Activated naive CD4-positive, alpha-beta T cell treated with anti-CD3 and anti-CD28 coated beads for 36 hours (primary cell): ENCODE measurements around the gene CLEC1A. TPM values are rescaled to one million over a fixed set of nuclear protein-coding genes. Genes with fewer than 3 reads are reported as not detected.

Experiments used
- CTCF ChIA-PET: fragments of 350-600 bp; sonication (Branson Sonifier 250); formaldehyde crosslinking; loops from one replicate; lab custom pipeline; 2021; ENCODE audit warnings: antibody characterized with exemption; lab: Charles Lee
- DNase-seq: peaks from one replicate; pipeline ENCODE4 v3.0.0-alpha.2; 2020
- H3K27ac Mint-ChIP-seq: one replicate; pipeline ENCODE4 v1.8.0; 2021; ENCODE audit warnings: mild to moderate bottlenecking, mixed read lengths
- H3K27me3 Mint-ChIP-seq: one replicate; pipeline ENCODE4 v1.8.0; 2021; ENCODE audit warnings: low read depth, mixed read lengths
- H3K36me3 Mint-ChIP-seq: one replicate; pipeline ENCODE4 v1.8.0; 2021; ENCODE audit warnings: low read depth, mixed read lengths
- H3K4me1 Mint-ChIP-seq: one replicate; pipeline ENCODE4 v1.8.0; 2021; ENCODE audit warnings: low read depth, mixed read lengths
- H3K4me3 Mint-ChIP-seq: one replicate; pipeline ENCODE4 v1.8.0; 2021; ENCODE audit warnings: mild to moderate bottlenecking, moderate library complexity, mixed read lengths
- H3K9me3 Mint-ChIP-seq: one replicate; pipeline ENCODE4 v1.8.0; 2021; ENCODE audit warnings: mixed read lengths
- intact Hi-C: fragments of 100-400 bp; cut with micrococcal nuclease; formaldehyde crosslinking; loops from one replicate; pipeline ENCODE4 v1.15.1; 2023
- total RNA-seq, 2 experiments: library from RNA; stranded (reverse); gene quantifications; one replicate each; pipeline ENCODE4 v1.2.3, GENCODE V29; 2021

CLEC1A gene
- total RNA-seq = not detected

- Mint-ChIP-seq H3K27me3 (peaks cover 3% of the 10 kb centered on the region), H3K36me3 (no peaks in the 10 kb centered on the region), H3K9me3 (no peaks in the 10 kb centered on the region), H3K27ac (no peak within 1 kb of the TSS), H3K4me1 (no peaks in the 10 kb centered on the region), H3K4me3 (no peak within 1 kb of the TSS)
- DNase-seq = no peak
- CTCF ChIA-PET = interaction anchor here (1.0 kb wide), 1 partner anchor 41 kb away, joined by 4 read pairs; no protein-coding TSS in a partner anchor
- intact Hi-C loops = no loop called here
Measured at GRCh38 chr12:10098791-10099190, at the start of gene CLEC1A. CLEC1A (minus strand) TSS chr12:10098985; CDS start chr12:10098922, 63 bp downstream.

- intact Hi-C loops = loop anchor here (1.0 to 10.0 kb wide), 2 partner anchors 18 to 513 kb away; partner anchors contain the start of gene CLEC7A
- no peak for DNase-seq
- CTCF ChIA-PET = interaction anchor here (1.2 kb wide), 1 partner anchor 208 kb away, joined by 3 read pairs; no protein-coding TSS in a partner anchor
- Mint-ChIP-seq H3K27ac (no peak overlapping the region), H3K36me3 (no peaks in the 10 kb centered on the region), H3K9me3 (no peaks in the 10 kb centered on the region), H3K4me1 (peaks cover 10% of the 10 kb centered on the region), H3K27me3 (peaks cover 8% of the 10 kb centered on the region), H3K4me3 (no peak overlapping the region)
Measured at GRCh38 chr12:10147714-10148403, 49.1 kb upstream of the CLEC1A start.

- Mint-ChIP-seq H3K4me1 (peaks cover 8% of the 10 kb centered on the region), H3K27ac (no peak overlapping the region), H3K4me3 (no peak overlapping the region), H3K27me3 (peaks cover 2% of the 10 kb centered on the region), H3K9me3 (no peaks in the 10 kb centered on the region), H3K36me3 (no peaks in the 10 kb centered on the region)
- no peak for DNase-seq
- intact Hi-C loops = loop anchor here (10.0 kb wide), 1 partner anchor 508 kb away; no protein-coding TSS in a partner anchor
- CTCF ChIA-PET = interaction anchor here (0.7 to 1.5 kb wide), 7 partner anchors 10 to 807 kb away, joined by 3 to 7 read pairs (median 4); no protein-coding TSS in a partner anchor
Measured at GRCh38 chr12:10142976-10143589, 44.3 kb upstream of the CLEC1A start.

- intact Hi-C loops = loop anchor here (1.0 to 10.0 kb wide), 7 partner anchors 107 to 505 kb away; partner anchors contain the start of gene CLEC12B
- DNase-seq = peak; percentile 73
- no peaks in the 10 kb centered on the region for H3K9me3 Mint-ChIP-seq
- no peak overlapping the region for H3K27ac Mint-ChIP-seq
- H3K27me3 Mint-ChIP-seq = peaks cover 2% of the 10 kb centered on the region
- H3K4me1 Mint-ChIP-seq = peaks cover 2% of the 10 kb centered on the region
- no peak overlapping the region for H3K4me3 Mint-ChIP-seq
- CTCF ChIA-PET = interaction anchor here (0.7 to 3.3 kb wide), 27 partner anchors 10 to 397 kb away, joined by 3 to 21 read pairs (median 4); partner anchors contain the start of genes CLEC12B, CLEC1A, CLEC7A and CLEC9A
- no peaks in the 10 kb centered on the region for H3K36me3 Mint-ChIP-seq
Measured at GRCh38 chr12:10140001-10140400, 41.2 kb upstream of the CLEC1A start.

- no peak overlapping the region for H3K4me3 Mint-ChIP-seq
Measured at GRCh38 chr12:10136637-10137205, 37.9 kb upstream of the CLEC1A start.

GRCh38 chr12:10135126-10135525, 36.3 kb upstream of the CLEC1A start:
- no peak overlapping the region for H3K4me3 Mint-ChIP-seq
- DNase-seq = no peak
- H3K27ac Mint-ChIP-seq = no peak overlapping the region
- H3K36me3 Mint-ChIP-seq = no peaks in the 10 kb centered on the region
- intact Hi-C loops = no loop called here
- H3K27me3 Mint-ChIP-seq = peaks cover 2% of the 10 kb centered on the region
- CTCF ChIA-PET = interaction anchor here (0.6 to 1.5 kb wide), 4 partner anchors 18 to 195 kb away, joined by 3 to 5 read pairs (median 4); no protein-coding TSS in a partner anchor
- H3K9me3 Mint-ChIP-seq = no peaks in the 10 kb centered on the region
- peaks cover 10% of the 10 kb centered on the region for H3K4me1 Mint-ChIP-seq

More at GRCh38 chr12:10136637-10137205, 37.9 kb upstream of the CLEC1A start:
- DNase-seq = no peak
- Mint-ChIP-seq H3K4me1 (peaks cover 2% of the 10 kb centered on the region), H3K9me3 (no peaks in the 10 kb centered on the region), H3K36me3 (no peaks in the 10 kb centered on the region), H3K27ac (no peak overlapping the region), H3K27me3 (peaks cover 2% of the 10 kb centered on the region)
- intact Hi-C loops = no loop called here
- CTCF ChIA-PET = interaction anchor here (1.0 to 1.5 kb wide), 5 partner anchors 9 to 196 kb away, joined by 3 to 7 read pairs (median 3); partner anchors contain the start of gene CLEC12B

GRCh38 chr12:10132850-10133370, 34.1 kb upstream of the CLEC1A start:
- no peak for DNase-seq
- CTCF ChIA-PET = interaction anchor here (0.8 kb wide), 1 partner anchor 20 kb away, joined by 3 read pairs; no protein-coding TSS in a partner anchor
- H3K27ac Mint-ChIP-seq = no peak overlapping the region
- intact Hi-C loops = no loop called here
- H3K9me3 Mint-ChIP-seq = no peaks in the 10 kb centered on the region
- H3K4me1 Mint-ChIP-seq = peaks cover 16% of the 10 kb centered on the region
- peaks cover 2% of the 10 kb centered on the region for H3K27me3 Mint-ChIP-seq
- no peaks in the 10 kb centered on the region for H3K36me3 Mint-ChIP-seq
- H3K4me3 Mint-ChIP-seq = no peak overlapping the region

- no peak overlapping the region for H3K27ac Mint-ChIP-seq
- H3K4me1 Mint-ChIP-seq = peaks cover 16% of the 10 kb centered on the region
- DNase-seq = no peak
- H3K4me3 Mint-ChIP-seq = no peak overlapping the region
- CTCF ChIA-PET = interaction anchor here (0.7 to 1.5 kb wide), 3 partner anchors 8 to 317 kb away, joined by 3 to 6 read pairs (median 5); no protein-coding TSS in a partner anchor
- no peaks in the 10 kb centered on the region for H3K9me3 Mint-ChIP-seq
- intact Hi-C loops = no loop called here
- peaks cover 6% of the 10 kb centered on the region for H3K27me3 Mint-ChIP-seq
- no peaks in the 10 kb centered on the region for H3K36me3 Mint-ChIP-seq
Measured at GRCh38 chr12:10131111-10131690, 32.4 kb upstream of the CLEC1A start.

- CTCF ChIA-PET = interaction anchor here (0.6 to 1.5 kb wide), 8 partner anchors 10 to 381 kb away, joined by 3 to 6 read pairs (median 4); no protein-coding TSS in a partner anchor
- Mint-ChIP-seq H3K4me1 (peaks cover 16% of the 10 kb centered on the region), H3K27me3 (peaks cover 8% of the 10 kb centered on the region), H3K9me3 (no peaks in the 10 kb centered on the region), H3K36me3 (no peaks in the 10 kb centered on the region), H3K27ac (no peak within 1 kb of the TSS), H3K4me3 (no peak within 1 kb of the TSS)
- no peak for DNase-seq
- intact Hi-C loops = loop anchor here (1.0 kb wide), 2 partner anchors 18 to 411 kb away; no protein-coding TSS in a partner anchor
Measured at GRCh38 chr12:10130042-10130441, 31.3 kb upstream of the CLEC1A start, which contains the start of gene CLEC7A. CLEC7A (minus strand) TSS chr12:10130199; CDS start chr12:10130082, 117 bp downstream.

GRCh38 chr12:10128687-10129086, 29.9 kb upstream of the CLEC1A start:
- no peak overlapping the region for H3K27ac Mint-ChIP-seq
- H3K27me3 Mint-ChIP-seq = peaks cover 8% of the 10 kb centered on the region
- no peaks in the 10 kb centered on the region for H3K36me3 Mint-ChIP-seq
- H3K9me3 Mint-ChIP-seq = no peaks in the 10 kb centered on the region
- CTCF ChIA-PET = interaction anchor here (2.0 kb wide), 1 partner anchor 24 kb away, joined by 4 read pairs; no protein-coding TSS in a partner anchor
- intact Hi-C loops = loop anchor here (5.0 kb wide), 1 partner anchor 91 kb away; no protein-coding TSS in a partner anchor
- no peak overlapping the region for H3K4me3 Mint-ChIP-seq
- H3K4me1 Mint-ChIP-seq = peaks cover 16% of the 10 kb centered on the region
- no peak for DNase-seq

GRCh38 chr12:10126413-10126812, 27.6 kb upstream of the CLEC1A start:
- Mint-ChIP-seq H3K4me1 (peaks cover 16% of the 10 kb centered on the region), H3K27ac (no peak overlapping the region), H3K36me3 (no peaks in the 10 kb centered on the region), H3K4me3 (no peak overlapping the region), H3K27me3 (peaks cover 6% of the 10 kb centered on the region), H3K9me3 (no peaks in the 10 kb centered on the region)
- DNase-seq = no peak
- CTCF ChIA-PET = interaction anchor here (1.1 to 1.3 kb wide), 2 partner anchors 13 kb away, joined by 3 to 4 read pairs; no protein-coding TSS in a partner anchor
- intact Hi-C loops = loop anchor here (5.0 kb wide), 1 partner anchor 89 kb away; no protein-coding TSS in a partner anchor
